ENCODE measurements around the gene AP2A2.

DNA sequence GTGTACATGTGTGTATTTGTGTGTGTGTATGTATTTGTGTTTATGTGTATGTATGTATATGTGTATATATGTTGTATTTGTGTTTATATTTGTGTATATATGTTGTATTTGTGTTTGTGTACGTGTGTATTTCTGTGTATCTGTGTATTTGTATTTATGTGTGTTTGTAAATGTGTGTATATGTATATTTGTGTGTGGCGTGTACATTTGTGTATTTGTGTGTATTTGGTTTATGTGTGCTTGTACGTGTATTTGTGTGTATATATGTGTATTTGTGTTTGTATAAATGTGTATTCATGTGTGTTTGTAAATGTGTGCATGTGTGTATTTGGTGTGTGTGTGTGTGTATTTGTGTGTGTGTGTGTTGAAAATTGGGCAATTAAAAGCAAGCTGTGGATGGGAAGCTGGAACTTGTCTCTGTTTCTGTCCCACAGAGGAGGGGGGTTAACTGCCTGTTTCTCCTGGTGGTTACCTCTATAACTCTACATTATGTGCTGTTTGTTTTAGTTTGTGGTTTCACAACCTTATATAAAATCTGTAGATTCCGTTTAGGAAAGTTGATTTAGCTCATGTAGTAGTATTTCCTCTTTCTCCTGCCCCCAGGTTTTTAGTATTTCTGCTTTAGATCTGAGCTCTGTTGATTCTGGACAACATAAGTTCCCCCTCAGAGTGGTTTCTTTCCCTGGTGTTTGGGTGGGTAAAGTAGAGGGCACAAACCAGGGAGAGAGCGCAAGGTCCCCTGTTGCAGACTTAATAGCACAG, 28.9 kb downstream of the AP2A2 start:
- TF ChIP-seq, protein P1, sequence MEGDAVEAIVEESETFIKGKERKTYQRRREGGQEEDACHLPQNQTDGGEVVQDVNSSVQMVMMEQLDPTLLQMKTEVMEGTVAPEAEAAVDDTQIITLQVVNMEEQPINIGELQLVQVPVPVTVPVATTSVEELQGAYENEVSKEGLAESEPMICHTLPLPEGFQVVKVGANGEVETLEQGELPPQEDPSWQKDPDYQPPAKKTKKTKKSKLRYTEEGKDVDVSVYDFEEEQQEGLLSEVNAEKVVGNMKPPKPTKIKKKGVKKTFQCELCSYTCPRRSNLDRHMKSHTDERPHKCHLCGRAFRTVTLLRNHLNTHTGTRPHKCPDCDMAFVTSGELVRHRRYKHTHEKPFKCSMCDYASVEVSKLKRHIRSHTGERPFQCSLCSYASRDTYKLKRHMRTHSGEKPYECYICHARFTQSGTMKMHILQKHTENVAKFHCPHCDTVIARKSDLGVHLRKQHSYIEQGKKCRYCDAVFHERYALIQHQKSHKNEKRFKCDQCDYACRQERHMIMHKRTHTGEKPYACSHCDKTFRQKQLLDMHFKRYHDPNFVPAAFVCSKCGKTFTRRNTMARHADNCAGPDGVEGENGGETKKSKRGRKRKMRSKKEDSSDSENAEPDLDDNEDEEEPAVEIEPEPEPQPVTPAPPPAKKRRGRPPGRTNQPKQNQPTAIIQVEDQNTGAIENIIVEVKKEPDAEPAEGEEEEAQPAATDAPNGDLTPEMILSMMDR (IDR thresholded peaks at IDR 0.05) = no peak
- no peak for TF ChIP-seq POLR2AphosphoS5 (IDR thresholded peaks at IDR 0.05; ENCODE audit: low read depth, low read length)
- TF ChIP-seq SIN3A (IDR thresholded peaks at IDR 0.05; ENCODE audit: borderline replicate concordance, insufficient read depth, low read depth, low read length) = no peak
